ENCODE data around the gene MYEOV.

The MYEOV gene

GRCh38 chr11:69302447-69303020 lies 8.6 kb downstream of the MYEOV start:
- no peak for DNase-seq

- no peak for DNase-seq
Measured at GRCh38 chr11:69303427-69303826, 9.5 kb downstream of the MYEOV start.

DNA sequence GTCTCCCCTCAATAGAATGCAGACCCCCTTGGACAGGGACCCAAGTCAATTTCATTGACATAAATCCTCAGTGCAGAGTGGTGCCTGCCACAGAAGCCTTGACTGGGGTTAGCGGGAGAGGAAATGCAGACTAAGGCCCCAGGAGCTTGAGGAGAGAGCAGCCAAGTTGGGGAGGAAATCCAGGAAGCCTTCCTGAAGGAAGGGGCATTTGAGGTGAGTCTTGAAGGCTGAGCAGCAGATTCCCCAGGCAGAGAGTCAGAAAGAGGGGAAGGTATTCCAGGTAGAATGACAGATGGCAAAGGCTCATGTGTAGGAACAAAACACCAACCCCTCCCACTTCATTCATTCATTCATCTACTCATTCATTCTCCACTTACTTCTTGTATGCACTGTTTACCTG lies 10.3 kb downstream of the MYEOV start:
- no peak for DNase-seq

DNA sequence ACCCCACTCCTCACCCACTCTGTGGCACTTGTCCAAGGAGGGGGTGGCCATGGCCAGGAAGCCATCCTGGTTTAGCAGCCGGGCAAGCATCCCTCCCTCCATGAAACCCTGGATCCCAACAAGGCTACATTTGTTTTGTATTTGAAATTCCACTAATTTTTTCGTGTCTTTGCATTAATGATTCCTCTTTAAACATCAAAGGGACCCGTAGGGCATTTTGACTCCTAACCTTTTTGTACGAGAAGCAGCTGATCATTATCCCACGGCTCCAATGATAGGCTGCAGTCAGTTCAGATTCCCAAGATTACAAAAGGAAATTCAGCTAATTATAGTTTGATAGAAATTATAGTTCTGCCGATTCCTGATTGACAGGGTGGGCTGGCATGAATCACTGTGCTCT lies 10.7 kb downstream of the MYEOV start:
- no peak for DNase-seq

DNA sequence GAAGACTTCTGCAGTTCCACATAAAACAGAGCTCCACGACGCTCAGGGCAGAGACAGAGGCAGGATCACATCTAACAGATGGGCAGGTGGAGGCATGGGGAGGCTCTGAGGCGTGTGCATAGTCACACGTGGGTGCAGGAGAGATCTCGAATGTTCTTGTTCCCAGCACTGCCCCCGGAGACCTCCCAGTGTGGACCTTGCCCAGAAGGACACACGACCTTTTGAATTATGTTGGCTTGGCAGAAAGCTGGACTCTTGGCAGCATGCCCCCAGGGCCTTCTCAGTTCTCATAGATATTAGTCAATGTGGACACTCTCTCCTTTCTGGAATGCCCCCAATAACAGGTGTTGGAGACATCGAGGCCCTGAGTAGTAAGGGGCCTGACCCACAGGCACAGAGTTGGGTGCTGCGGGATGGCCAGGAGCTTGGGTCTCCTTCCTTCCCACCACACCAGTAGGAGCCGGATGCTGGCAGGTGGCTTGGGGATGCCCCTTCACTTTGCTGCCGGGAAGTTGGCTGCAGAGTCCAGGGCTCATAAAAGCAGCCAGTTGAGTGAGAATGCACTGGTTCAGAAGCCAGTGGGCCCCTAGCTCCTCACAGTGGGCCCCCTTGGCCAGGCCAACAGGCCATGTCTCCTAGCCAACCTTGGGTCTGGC lies 12.1 kb downstream of the MYEOV start:
- no peak for DNase-seq

- no peak for DNase-seq
Measured at GRCh38 chr11:69306821-69307220, 12.9 kb downstream of the MYEOV start.

- no peak for DNase-seq
Measured at GRCh38 chr11:69307421-69307820, 13.5 kb downstream of the MYEOV start.

- no peak for DNase-seq
Measured at GRCh38 chr11:69307871-69308431, 14.0 kb downstream of the MYEOV start.

- DNase-seq = no peak
Measured at GRCh38 chr11:69308491-69308911, 14.5 kb downstream of the MYEOV start.

DNA sequence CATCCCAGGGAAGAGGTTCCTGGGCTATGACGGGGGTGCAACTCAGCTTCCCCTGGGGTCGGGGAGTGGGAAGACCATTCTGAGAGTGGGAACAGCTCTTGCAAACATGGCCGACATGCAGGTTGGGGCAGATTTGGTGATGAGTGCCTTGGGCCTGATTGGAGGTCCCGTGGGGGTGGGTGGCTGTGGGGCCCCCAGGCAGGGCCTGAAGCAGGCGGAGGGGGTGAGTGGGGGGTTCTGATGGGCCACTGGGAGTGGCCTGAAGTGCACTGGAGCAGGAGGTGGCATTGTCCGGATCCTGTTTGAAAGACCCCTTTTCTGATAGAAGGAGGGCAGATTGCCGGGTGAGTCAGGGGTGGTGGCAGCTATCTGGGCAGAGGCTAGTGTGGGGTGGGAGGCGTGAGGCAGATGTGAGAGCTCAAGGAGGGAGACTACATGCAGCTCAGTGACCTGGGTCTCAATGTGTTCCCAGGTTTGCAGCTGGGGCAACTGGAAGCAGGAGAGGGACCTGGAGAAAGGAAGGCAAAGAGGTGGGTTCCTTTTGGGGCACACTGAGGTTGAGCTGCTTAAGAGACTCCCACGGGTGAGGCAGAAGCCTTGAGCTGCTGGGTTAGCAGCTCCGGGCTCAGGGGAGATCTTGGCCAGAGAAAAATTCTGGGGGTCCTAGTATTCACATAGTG lies 15.1 kb downstream of the MYEOV start:
- DNase-seq = no peak

GRCh38 chr11:69309631-69310280 lies 15.8 kb downstream of the MYEOV start:
- no peak for DNase-seq

DNA sequence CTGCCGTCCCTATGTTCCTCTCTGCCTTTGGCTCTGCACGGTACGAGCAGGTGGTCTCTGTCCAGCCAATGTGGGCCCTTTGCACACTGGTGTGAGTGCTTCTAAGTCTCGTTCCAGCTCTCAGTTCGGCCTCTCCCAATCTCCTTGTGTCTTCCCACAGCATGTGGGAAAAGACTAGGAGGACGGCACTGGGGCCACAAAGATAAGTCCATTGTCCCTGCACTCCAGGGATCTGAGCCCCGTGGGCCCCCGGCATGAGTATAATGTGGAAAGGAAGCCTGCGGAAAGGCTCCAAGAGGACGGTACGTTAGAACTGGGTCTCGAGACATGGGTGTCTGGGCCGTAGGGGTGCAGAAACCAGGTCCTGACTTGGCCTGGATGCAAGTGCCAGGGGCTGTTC lies 16.4 kb downstream of the MYEOV start:
- DNase-seq = no peak

GRCh38 chr11:69310934-69311766 lies 17.2 kb downstream of the MYEOV start:
- no peak for DNase-seq

- no peak for DNase-seq
Measured at GRCh38 chr11:69311767-69312385, 17.9 kb downstream of the MYEOV start.

- DNase-seq = no peak
Measured at GRCh38 chr11:69312453-69313404, 18.8 kb downstream of the MYEOV start.

DNA sequence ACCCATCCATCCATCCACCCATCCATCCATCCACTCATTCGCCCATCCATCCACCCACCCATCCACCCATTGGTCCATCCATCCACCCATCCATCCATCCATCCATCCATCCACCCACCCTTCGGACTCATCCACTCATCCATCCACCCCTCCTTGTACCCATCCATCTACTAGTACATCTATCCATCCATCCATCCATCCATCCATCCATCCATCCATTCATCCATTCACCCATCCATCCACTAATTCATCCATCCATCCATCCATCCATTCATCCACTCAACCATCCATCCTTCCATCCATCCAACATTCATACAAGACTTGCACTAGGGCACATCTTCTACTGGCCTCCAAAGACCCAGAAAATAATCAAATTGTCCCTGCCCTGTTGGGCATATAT lies 20.0 kb downstream of the MYEOV start:
- DNase-seq = no peak

GRCh38 chr11:69314555-69314954 lies 20.6 kb downstream of the MYEOV start:
- no peak for DNase-seq

- DNase-seq = no peak
Measured at GRCh38 chr11:69316956-69317355, 23.0 kb downstream of the MYEOV start.

DNA sequence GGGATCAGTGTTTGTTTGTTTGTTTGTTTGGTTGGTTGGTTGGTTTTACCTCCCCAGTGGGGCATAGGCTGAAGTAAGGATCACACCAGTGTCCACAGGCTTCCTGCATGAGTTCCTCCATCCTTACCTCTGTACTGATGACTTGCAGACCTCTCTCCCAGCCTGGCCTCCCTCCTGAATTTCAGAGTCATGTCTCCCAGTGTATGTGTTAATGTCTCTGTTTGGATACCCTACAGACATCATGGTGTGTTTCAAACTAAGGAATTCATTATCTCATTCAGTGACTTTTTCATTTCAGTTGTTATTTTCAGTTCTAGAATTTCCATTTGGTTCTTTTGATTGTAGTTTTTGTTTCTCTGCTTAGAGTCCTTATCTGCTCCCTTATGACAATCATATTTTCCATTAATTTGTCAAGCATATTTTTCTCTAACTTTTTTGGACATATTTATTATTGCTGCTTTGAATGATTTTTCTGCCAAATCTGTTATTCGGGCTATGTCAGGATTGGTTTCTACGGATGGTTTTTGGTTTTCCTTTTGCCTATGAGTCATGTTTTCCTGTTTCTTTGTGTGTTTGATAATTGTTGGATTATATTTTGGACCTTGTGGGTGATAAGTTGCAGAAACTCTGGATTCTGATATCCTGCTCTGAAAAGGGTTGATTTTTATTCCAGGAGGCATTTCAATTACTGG lies 23.6 kb downstream of the MYEOV start:
- no peak for DNase-seq

GRCh38 chr11:69318093-69318420 lies 24.1 kb downstream of the MYEOV start:
- no peak for DNase-seq
